Gastrocnemius medialis (tissue), 4 donors: Measurements from ENCODE around the gene AHNAK2.
"Not testable (repeated sequence)": the region's sequence is repeated elsewhere in the genome, so short reads cannot be mapped to it uniquely, and the experiment has no call there.

Experiments used
- POLR2A ChIP-seq, 2 donors: fragments of 450-650 bp; IDR thresholded peaks; one replicate each; pipeline ENCODE4 v1.6.1; 2017; ENCODE audit warnings: antibody characterized with exemption in 2 of 2, mild to moderate bottlenecking in 2 of 2, moderate library complexity in 2 of 2
- TF ChIP-seq, protein P1 (sequence below), 5 experiments: fragments of 450-650 bp in 3 of 5; fragments of 200-600 bp in 2 of 5; sonication (generic) in 2 of 5; IDR thresholded peaks in 4 of 5; conservative IDR thresholded peaks in 1 of 5; 1 replicate in 4 of 5; 2 replicates in 1 of 5; pipeline ENCODE4 v1.5.1; 2016 to 2019; ENCODE audit warnings: antibody characterized with exemption in 5 of 5, mild to moderate bottlenecking in 3 of 5, moderate library complexity in 3 of 5

DNA sequence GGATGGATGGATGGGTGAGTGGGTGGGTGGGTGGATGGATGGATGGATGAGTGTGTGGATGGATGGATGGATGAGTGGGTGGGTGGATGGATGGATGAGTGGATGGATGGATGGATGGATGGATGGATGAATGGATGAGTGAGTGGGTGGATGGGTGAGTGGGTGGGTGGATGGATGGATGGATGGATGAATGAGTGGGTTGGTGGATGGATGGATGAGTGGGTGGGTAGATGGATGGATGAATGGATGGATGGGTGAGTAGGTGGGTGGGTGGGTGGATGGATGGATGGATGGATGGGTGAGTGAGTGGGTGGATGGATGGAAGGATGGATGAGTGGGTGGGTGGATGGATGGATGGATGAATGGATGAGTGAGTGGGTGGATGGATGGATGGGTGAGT, 87.9 kb downstream of the AHNAK2 start:
- TF ChIP-seq, protein P1, sequence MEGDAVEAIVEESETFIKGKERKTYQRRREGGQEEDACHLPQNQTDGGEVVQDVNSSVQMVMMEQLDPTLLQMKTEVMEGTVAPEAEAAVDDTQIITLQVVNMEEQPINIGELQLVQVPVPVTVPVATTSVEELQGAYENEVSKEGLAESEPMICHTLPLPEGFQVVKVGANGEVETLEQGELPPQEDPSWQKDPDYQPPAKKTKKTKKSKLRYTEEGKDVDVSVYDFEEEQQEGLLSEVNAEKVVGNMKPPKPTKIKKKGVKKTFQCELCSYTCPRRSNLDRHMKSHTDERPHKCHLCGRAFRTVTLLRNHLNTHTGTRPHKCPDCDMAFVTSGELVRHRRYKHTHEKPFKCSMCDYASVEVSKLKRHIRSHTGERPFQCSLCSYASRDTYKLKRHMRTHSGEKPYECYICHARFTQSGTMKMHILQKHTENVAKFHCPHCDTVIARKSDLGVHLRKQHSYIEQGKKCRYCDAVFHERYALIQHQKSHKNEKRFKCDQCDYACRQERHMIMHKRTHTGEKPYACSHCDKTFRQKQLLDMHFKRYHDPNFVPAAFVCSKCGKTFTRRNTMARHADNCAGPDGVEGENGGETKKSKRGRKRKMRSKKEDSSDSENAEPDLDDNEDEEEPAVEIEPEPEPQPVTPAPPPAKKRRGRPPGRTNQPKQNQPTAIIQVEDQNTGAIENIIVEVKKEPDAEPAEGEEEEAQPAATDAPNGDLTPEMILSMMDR (IDR thresholded peaks at IDR 0.05 in 4 of 5, conservative IDR thresholded peaks at IDR 0.05 in 1 of 5): not testable (repeated sequence)
- not testable (repeated sequence) for TF ChIP-seq POLR2A (IDR thresholded peaks at IDR 0.05)
